Spleen (tissue), 11 donors: ENCODE measurements around the gene CCSER2. TPM values are rescaled to one million over a fixed set of nuclear protein-coding genes. Genes with fewer than 3 reads are reported as not detected.
"Not testable (repeated sequence)": the region's sequence is repeated elsewhere in the genome, so short reads cannot be mapped to it uniquely, and the experiment has no call there.

Experiments
- DNase-seq: peaks from one replicate; pipeline ENCODE4 v3.0.0-alpha.2; 2020
- H3K27ac ChIP-seq, 8 donors: fragments of 200-600 bp; sonication (generic) in 7 of 8; 1 replicate in 4 of 8; 2 replicates in 4 of 8; pipeline versions ENCODE4 v1.5.0 to v1.8.0; 2016 to 2021; ENCODE audit warnings: inconsistent platforms in 4 of 8, mild to moderate bottlenecking in 4 of 8, moderate library complexity in 1 of 8
- H3K27me3 ChIP-seq, 7 donors: fragments of 200-600 bp; sonication (generic) in 6 of 7; replicated peaks in 1 of 7; 1 replicate in 4 of 7; 2 replicates in 3 of 7; pipeline versions ENCODE4 v1.5.0 to v1.8.0; 2016 to 2021; ENCODE audit warnings: inconsistent platforms in 3 of 7, mild to moderate bottlenecking in 1 of 7
- H3K36me3 ChIP-seq, 6 donors: fragments of 200-600 bp; sonication (generic) in 5 of 6; 1 replicate in 4 of 6; 2 replicates in 2 of 6; pipeline versions ENCODE4 v1.5.0 to v1.8.0; 2016 to 2021; ENCODE audit warnings: inconsistent platforms in 2 of 6
- H3K4me1 ChIP-seq, 6 donors: fragments of 200-600 bp; sonication (generic) in 5 of 6; 1 replicate in 3 of 6; 2 replicates in 3 of 6; pipeline versions ENCODE4 v1.5.0 to v1.8.0; 2016 to 2021; ENCODE audit warnings: inconsistent platforms in 3 of 6
- H3K4me3 ChIP-seq, 8 donors: fragments of 200-600 bp; sonication (generic) in 7 of 8; 1 replicate in 4 of 8; 2 replicates in 4 of 8; pipeline versions ENCODE4 v1.5.0 to v1.8.0; 2016 to 2021; ENCODE audit warnings: inconsistent platforms in 4 of 8, mild to moderate bottlenecking in 4 of 8, moderate library complexity in 2 of 8
- H3K9me3 ChIP-seq, 8 donors: fragments of 200-600 bp; sonication (generic) in 7 of 8; 1 replicate in 4 of 8; 2 replicates in 4 of 8; pipeline versions ENCODE4 v1.5.0 to v1.8.0; 2016 to 2021; ENCODE audit warnings: inconsistent platforms in 4 of 8
- CTCF ChIP-seq, 11 experiments: fragments of 200-600 bp in 7 of 11; fragments of 450-650 bp in 4 of 11; sonication (generic) in 4 of 11; IDR thresholded peaks in 8 of 11; conservative IDR thresholded peaks in 3 of 11; 1 replicate in 7 of 11; 2 replicates in 4 of 11; pipeline versions ENCODE4 v1.4.0 to v1.8.0; 2016 to 2021; ENCODE audit warnings: antibody characterized with exemption in 11 of 11, inconsistent platforms in 4 of 11, mild to moderate bottlenecking in 1 of 11
- POLR2A ChIP-seq, 3 donors: fragments of 450-650 bp; IDR thresholded peaks; one replicate each; pipeline ENCODE4 v1.5.1; 2017; ENCODE audit warnings: antibody characterized with exemption in 3 of 3, mild to moderate bottlenecking in 1 of 3
- POLR2AphosphoS5 ChIP-seq, 3 donors: sonication (generic); formaldehyde crosslinking; IDR thresholded peaks; one replicate each; pipeline ENCODE4 v1.5.1; 2017; ENCODE audit warnings: antibody characterized with exemption in 3 of 3
- WGBS, 5 donors: extraction: QIAGEN DNeasy Blood & Tissue Kit in 3 of 5; methylation state at CpG; one replicate each; pipeline versions ENCODE4 v1.1.5 to v1.1.7; 2013 to 2018; 5-methylcytosine and 5-hydroxymethylcytosine counted together
- intact Hi-C: fragments of 100-400 bp; cut with DNase I; formaldehyde crosslinking; loops from one replicate; pipeline ENCODE4 v1.15.0; 2023; ENCODE audit warnings: low total_unique reads
- polyA plus RNA-seq, 3 donors: library from polyadenylated mRNA; stranded (reverse); fragments of 200-250 nt; gene quantifications; one replicate each; pipeline ENCODE4 v1.2.1, GENCODE V29; 2013
- total RNA-seq, 7 donors: library from RNA; depleted of rRNA in 3 of 7; stranded (reverse); fragments of >200 nt in 3 of 7; fragmentation: NEBNext Ultra II Directional in 4 of 7; extraction: Animal tissue kit (Norgen Biotek cat#: 25700) in 4 of 7; gene quantifications; one replicate each; pipeline versions ENCODE4 v1.1.0 to v1.2.1, GENCODE V29; 2016 to 2021
- donor health status: healthy with polysubstance abuse.
- donor health status: DM: no; HTN: no; CAD: no; lungs with moderate emphysema.
- donor health status: DM: no; HTN: no; CAD: no.
- donor health status: Bipolar disorder and iron deficiency.
- donor health status: healthy.
- donor health status: DM: no; HTN: no; CAD: no.
- donor health status: DM: yes; HTN: yes; CAD: no.

CCSER2 gene
- total and polyA plus RNA-seq, 10 donors = 5.3 to 61.4 (median 45.2) TPM

GRCh38 chr10:84447701-84448400 lies 119.5 kb downstream of the CCSER2 start:
- Histone ChIP-seq H3K9me3 (peaks cover 0 to 2% (median 0%) of the 10 kb centered on the region in 8 donors), H3K4me1 (no peaks in the 10 kb centered on the region), H3K27me3 (no peaks in the 10 kb centered on the region), H3K36me3 (peaks cover 0 to 50% (median 0%) of the 10 kb centered on the region in 6 donors), H3K27ac (no peak overlapping the region), H3K4me3 (no peak overlapping the region)
- 91 to 98% (median 94%) methylated on average over 8 of the region's 8 CpGs for WGBS, 5 donors
- intact Hi-C loops = no loop called here
- TF ChIP-seq CTCF (IDR thresholded peaks at IDR 0.05 in 8 of 11, conservative IDR thresholded peaks at IDR 0.05 in 3 of 11) (no peak), POLR2AphosphoS5 (IDR thresholded peaks at IDR 0.05) (no peak), POLR2A (IDR thresholded peaks at IDR 0.05) (no peak)
- no peak for DNase-seq

- WGBS, 5 donors = 96 to 97% (median 96%) methylated on average over 7 of the region's 7 CpGs
- intact Hi-C loops, H3K27ac ChIP-seq, H3K27me3 ChIP-seq, H3K4me3 ChIP-seq, H3K9me3 ChIP-seq, H3K4me1 ChIP-seq, DNase-seq: not testable (repeated sequence)
- H3K36me3 ChIP-seq = peaks cover 0 to 42% (median 0%) of the 10 kb centered on the region in 6 donors
These were observed 121.0 kb downstream of the CCSER2 start for GRCh38 chr10:84449351-84449750.

- WGBS, 5 donors = 23 to 49% (median 36%) methylated on average over 1 of the region's 1 CpG
- Histone ChIP-seq H3K27ac (no peak overlapping the region), H3K4me1 (no peaks in the 10 kb centered on the region), H3K36me3 (peaks cover 0 to 41% (median 0%) of the 10 kb centered on the region in 6 donors), H3K9me3 (peaks cover 0 to 10% (median 0%) of the 10 kb centered on the region in 8 donors), H3K4me3 (no peak overlapping the region), H3K27me3 (no peaks in the 10 kb centered on the region)
- no peak for DNase-seq
- no peak for TF ChIP-seq POLR2A (IDR thresholded peaks at IDR 0.05)
- TF ChIP-seq POLR2AphosphoS5 (IDR thresholded peaks at IDR 0.05) = no peak
- TF ChIP-seq CTCF (IDR thresholded peaks at IDR 0.05 in 8 of 11, conservative IDR thresholded peaks at IDR 0.05 in 3 of 11) = no peak
- intact Hi-C loops = no loop called here
These were observed 123.6 kb downstream of the CCSER2 start for GRCh38 chr10:84452003-84452402.

- intact Hi-C loops = no loop called here
- Histone ChIP-seq H3K27me3 (no peaks in the 10 kb centered on the region), H3K4me3 (no peak overlapping the region), H3K4me1 (no peaks in the 10 kb centered on the region), H3K27ac (no peak overlapping the region), H3K36me3 (peaks cover 0 to 38% (median 0%) of the 10 kb centered on the region in 6 donors), H3K9me3 (peaks cover 0 to 10% (median 0%) of the 10 kb centered on the region in 8 donors)
- TF ChIP-seq POLR2AphosphoS5 (IDR thresholded peaks at IDR 0.05) = no peak
- no peak for TF ChIP-seq CTCF (IDR thresholded peaks at IDR 0.05 in 8 of 11, conservative IDR thresholded peaks at IDR 0.05 in 3 of 11)
- no peak for TF ChIP-seq POLR2A (IDR thresholded peaks at IDR 0.05)
- WGBS, 5 donors = 95 to 98% (median 96%) methylated on average over 6 of the region's 6 CpGs
- DNase-seq = no peak
These were observed 124.9 kb downstream of the CCSER2 start for GRCh38 chr10:84453303-84453702.
